Cardiac fibroblast (primary cell): ENCODE results near the gene NUDT14.

Experiments used
- DNase-seq, 2 donors: peaks; one replicate each; pipeline versions ENCODE4 v3.0.0 to v3.0.0-alpha.2; 2010; ENCODE audit warnings: low read depth in 2 of 2
- H3K4me3 ChIP-seq, 2 donors: replicated peaks in 1 of 2; 1 replicate in 1 of 2; 2 replicates in 1 of 2; pipeline ENCODE4 v1.5.1; 2011; ENCODE audit warnings: low read depth in 2 of 2, low read length in 2 of 2, mild to moderate bottlenecking in 2 of 2, moderate library complexity in 1 of 2
- CTCF ChIP-seq: IDR thresholded peaks from one replicate; pipeline ENCODE4 v1.5.1; 2011; ENCODE audit warnings: low read depth, mild to moderate bottlenecking, low read length, inconsistent platforms

NUDT14 gene

GRCh38 chr14:105166571-105167302 lies 14.4 kb downstream of the NUDT14 start:
- H3K4me3 ChIP-seq, result no peak overlapping the region

GRCh38 chr14:105165761-105166485 lies 15.2 kb downstream of the NUDT14 start:
- no peak overlapping the region for H3K4me3 ChIP-seq
- no peak for DNase-seq
- TF ChIP-seq CTCF, result no peak

More at GRCh38 chr14:105166571-105167302, 14.4 kb downstream of the NUDT14 start:
- DNase-seq, result no peak
- no peak for TF ChIP-seq CTCF

GRCh38 chr14:105165134-105165704 lies 15.9 kb downstream of the NUDT14 start:
- TF ChIP-seq CTCF, result no peak
- no peak for DNase-seq
- no peak overlapping the region for H3K4me3 ChIP-seq

- TF ChIP-seq CTCF, result no peak
- no peak for DNase-seq
- no peak overlapping the region for H3K4me3 ChIP-seq
Observed at GRCh38 chr14:105163040-105163742, 17.9 kb downstream of the NUDT14 start.

GRCh38 chr14:105162669-105162979 lies 18.5 kb downstream of the NUDT14 start:
- no peak for DNase-seq
- H3K4me3 ChIP-seq, result no peak overlapping the region
- no peak for TF ChIP-seq CTCF

- no peak for DNase-seq
- no peak for TF ChIP-seq CTCF
- no peak overlapping the region for H3K4me3 ChIP-seq
Observed at GRCh38 chr14:105161964-105162668, 19.0 kb downstream of the NUDT14 start.
